Endometrium (tissue), 2 donors: ENCODE measurements around the gene CDYL.

Experiments used
- FAIRE-seq: peaks from 2 replicates; lab custom pipeline; 2012; peaks lifted over from hg19 to GRCh38; lab: Jason Lieb, UNC
- donor health status: control.
- donor health status: control.

Gene CDYL

GRCh38 chr6:4885341-4885933 lies 109.2 kb downstream of the CDYL start:
- FAIRE-seq = no peak

- FAIRE-seq = no peak
Observed at GRCh38 chr6:4888841-4889240, 112.6 kb downstream of the CDYL start.

DNA sequence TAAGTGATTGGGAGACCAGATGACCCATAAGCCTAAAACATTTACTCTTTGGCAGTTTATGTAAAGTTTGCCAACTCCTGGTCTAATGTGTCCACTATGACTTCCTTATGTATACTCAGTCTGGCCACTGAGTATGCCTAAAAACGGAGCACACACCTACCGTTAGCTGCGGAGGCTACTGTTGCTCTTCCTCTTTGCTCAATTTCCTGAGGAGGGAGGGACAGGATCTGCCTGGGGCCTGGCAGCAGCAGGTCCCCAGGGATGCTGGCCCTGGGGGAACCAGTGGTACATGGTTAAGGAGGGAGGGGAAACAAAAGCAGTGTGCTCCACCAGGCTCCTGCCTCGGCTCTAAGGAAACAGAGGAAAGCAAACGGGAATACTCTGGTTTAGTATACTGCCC lies 113.5 kb downstream of the CDYL start:
- FAIRE-seq = no peak

GRCh38 chr6:4890191-4890590 lies 114.0 kb downstream of the CDYL start:
- no peak for FAIRE-seq

GRCh38 chr6:4890627-4891026 lies 114.4 kb downstream of the CDYL start:
- no peak for FAIRE-seq

GRCh38 chr6:4891141-4891540 lies 114.9 kb downstream of the CDYL start:
- no peak for FAIRE-seq

DNA sequence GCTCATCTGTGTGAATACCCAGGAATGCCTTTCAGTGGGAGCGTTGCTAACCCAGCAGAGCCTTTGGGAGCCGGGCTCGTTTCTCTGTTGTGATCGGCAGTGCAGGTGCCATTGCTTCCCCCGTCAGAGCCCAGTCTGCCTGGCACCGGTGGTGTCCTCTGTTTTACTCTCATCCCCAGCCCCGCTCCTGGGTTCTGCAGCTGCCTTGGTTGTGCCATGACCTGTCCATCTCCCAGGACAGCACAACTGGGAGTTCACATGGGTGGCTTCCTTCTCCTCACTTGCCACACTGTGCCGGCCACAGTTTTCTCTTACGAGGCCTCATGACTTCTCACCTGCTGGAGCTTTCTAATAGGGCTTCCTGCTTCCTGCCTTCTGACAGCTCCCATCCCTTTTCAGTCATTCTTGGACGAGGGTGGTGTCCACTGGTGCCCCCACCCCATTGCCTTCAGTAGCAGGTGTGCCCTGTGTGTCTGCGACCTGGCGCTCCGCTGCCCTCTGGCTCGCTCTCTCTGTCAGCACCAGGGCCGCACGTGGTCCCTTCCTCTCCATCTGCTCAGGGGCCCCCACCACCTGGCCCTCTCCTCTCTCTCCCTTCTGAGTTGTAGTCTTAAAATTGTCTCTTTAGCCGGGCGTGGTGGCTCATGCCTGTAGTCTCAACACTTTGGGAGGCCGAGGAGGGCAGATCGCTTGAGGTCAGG lies 116.7 kb downstream of the CDYL start:
- FAIRE-seq = no peak

- FAIRE-seq = no peak
Observed at GRCh38 chr6:4894049-4894448, 117.8 kb downstream of the CDYL start.

GRCh38 chr6:4895971-4896370 lies 119.8 kb downstream of the CDYL start:
- no peak for FAIRE-seq

DNA sequence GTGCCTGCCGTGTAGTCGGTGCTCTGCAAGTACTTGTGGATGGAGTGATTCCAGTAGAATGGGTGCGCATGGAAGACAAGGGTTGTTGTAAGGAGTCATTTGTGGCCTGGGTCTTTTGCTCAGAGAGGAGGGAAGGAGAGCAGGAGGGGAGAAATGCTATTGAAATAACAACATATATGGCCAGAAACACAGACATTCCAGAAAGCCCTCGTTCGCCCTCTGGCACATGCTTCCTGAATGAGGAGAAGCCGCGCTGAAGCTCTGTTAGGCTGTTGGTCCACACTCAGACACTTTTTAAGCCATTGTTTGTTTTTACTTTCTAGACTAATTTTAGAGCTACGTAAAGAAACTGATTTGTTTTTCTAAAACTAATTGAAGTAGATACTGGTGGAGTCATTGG lies 120.2 kb downstream of the CDYL start:
- FAIRE-seq = no peak

DNA sequence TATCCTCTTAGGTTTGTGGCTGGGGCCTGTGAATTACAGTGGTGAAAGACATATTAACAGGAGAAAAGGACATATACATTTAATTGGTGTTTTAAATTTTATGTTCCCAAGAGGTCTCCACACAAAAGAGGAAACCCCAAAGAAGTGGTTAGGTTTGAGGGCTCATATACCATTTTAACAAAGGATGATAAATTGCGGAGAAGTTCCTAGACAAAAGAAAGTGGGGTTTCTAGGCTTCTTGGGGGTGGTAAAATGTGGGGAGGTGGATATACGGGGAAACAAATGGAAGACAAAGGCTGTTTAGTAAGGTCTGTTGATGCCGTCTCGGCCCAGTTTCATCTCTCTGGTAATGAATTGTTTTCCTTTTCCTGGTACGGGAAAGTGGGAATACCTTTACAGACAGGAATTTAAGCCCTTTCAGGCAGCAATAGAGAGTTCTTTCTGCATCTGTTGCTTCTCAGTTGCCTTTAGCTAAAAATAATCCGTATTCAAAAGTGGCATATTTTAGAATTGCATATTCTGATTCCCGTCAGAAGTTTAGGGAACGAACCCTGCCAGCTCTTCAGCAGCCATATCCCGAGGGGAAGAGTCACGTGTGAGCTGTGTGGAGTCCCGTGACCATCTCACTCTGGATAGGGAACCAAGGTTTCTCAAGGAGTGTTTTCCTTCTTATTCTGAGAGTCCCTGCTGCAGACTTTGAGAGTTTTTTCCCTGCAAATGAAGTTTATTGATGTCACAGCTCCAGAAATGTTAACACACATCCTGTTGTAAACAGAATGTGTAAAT lies 123.2 kb downstream of the CDYL start:
- FAIRE-seq = no peak

DNA sequence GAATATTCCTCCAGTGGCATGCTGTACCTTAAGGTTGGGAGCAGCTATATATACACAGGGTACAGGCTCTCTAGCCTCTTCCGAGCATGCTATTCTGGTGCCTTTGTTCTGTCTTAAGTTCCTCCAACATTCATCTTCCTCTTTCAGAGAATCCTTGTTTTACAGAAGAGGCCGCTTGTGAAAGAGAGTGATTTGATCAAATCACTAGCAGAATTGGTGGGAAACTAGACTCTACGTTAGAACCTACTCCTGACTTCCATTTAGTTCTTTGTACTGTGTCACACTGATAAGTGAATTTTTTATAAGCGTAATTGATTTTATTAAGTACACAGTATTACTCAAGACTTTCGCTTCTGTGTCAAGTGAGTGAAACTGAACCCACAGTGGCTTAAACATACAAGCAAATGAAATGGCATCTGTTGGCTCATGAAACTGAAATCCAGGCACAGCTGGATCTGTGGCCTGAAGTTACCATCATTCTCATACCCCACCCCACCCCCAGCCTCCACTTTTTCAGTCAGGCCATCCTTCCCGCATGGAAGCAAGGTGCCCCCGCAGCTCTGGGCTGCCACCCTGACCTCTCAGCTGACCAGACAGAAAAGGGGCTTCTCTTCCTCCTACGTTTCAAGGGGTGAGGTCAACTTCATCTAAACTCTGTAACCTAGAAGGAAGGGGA lies 125.3 kb downstream of the CDYL start:
- FAIRE-seq = no peak

GRCh38 chr6:4902363-4902762 lies 126.2 kb downstream of the CDYL start:
- no peak for FAIRE-seq

GRCh38 chr6:4903121-4903520 lies 126.9 kb downstream of the CDYL start:
- FAIRE-seq = no peak

DNA sequence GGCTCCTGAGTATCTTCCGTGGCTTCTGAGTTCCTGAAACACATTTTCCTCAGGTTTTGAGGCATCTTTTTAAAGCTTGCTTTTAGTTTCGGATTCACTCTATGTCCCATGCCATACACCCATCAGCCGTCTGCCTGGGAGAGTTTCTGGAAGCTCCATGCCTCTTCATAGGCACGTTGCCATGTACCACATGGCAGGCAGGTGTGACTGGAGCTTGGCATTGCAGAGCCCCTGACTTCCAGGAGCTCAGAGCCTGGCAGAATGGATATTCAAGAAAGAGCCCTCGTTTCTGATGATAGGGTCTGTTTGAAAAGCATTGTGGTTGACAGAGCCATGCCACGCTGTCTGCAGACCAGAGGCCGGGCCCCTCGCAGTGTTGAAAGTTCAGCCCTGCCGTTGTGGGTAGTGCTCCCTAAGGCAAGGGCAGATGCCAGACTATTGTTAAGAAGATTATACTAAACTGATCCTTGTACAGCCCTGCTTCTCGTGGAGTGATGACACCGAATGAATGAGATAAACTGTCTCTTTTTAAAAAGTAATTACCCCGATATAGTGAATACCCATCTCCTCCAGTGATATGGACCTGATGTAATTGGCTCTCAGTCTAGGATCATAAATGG lies 127.7 kb downstream of the CDYL start:
- no peak for FAIRE-seq

GRCh38 chr6:4904461-4905025 lies 128.3 kb downstream of the CDYL start:
- no peak for FAIRE-seq

- FAIRE-seq = no peak
Observed at GRCh38 chr6:4905826-4906225, 129.6 kb downstream of the CDYL start.

DNA sequence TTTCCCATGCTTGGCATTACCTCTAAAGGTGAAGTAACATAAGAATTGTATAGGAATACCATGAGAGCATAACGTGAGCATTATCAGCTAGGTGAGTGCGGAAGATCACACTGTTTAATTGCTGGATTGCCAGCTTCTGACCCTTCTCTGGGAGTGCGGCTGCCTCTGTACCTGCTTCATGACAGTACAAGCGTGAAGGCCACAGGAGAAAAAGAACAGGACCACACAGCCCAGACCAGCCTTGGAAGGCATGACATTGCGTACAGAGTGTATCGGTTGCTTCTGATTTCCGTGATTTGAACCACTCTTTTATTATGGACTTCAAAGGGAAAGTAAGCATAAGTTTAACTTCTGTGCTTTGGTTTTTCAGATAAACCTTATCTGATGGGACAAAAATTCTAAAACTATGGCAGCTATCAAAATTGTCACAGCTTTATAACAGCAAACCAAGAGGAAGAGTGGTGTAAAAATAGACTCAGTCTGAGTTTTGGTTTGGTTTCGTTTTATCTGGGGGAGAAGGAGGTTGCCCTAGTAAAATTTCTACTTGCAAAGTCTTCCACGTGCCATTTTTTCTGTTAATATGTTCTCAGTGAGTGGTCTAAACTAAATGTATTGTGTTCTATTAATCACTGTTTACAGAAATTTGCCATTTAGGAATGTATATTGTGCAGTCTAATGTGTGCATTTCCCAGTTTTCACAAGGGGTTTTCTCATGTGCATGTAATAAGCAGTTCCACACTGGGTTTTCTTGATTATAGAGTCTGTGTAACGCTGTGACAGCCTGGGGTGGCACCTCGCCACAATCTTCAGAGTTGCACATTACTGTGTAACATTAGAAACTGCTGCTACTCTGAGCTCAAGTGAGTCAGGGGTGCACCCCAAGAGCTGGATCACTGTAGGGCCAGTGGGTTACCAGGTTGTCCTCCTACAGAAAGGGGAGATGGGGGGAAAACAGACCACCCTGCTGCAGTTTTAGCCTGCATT lies 130.4 kb downstream of the CDYL start:
- FAIRE-seq = no peak

DNA sequence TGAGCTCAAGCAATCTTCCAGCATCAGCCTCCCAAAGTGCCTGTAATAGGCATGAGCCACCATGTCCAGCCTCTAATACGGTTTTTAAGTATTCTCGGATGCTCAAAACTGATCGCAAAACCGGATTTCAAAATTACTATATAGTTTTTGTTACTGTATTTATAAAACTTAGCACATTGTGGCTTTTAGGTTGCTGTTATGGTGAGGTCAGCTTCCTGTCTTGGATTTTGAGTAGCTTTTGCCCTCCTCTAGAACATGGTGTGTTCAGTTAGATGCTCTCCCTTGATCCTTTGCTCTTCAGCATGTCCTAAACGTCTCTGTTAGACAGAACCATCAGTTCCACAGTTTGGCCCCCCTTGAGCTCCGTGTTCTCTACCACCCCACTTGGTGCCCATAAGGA lies 131.4 kb downstream of the CDYL start:
- no peak for FAIRE-seq

DNA sequence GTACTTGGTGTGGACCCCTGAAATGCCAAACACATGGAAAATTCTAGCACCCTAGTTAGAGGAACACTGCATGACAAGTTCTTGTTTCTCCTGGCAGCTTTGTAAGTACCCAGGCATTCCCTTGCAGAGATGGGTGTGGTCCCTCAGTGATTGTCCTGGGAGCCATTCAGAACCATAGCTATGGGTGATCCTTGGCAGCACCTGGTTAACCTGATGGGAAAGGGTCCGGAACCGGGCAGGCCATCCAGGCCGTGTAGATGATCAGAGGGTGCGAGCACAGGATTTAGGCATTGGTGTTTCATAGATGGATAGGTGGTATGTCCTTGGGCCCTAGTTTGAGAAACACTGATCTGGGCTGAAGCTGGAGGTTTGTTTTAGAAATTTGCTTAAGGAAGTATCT lies 131.9 kb downstream of the CDYL start:
- FAIRE-seq = no peak
